Erythroblast (primary cell): ENCODE measurements around the gene ADARB1.

Experiments
- GATA1 ChIP-seq: IDR thresholded peaks from 2 replicates; pipeline ENCODE4 v1.6.1; 2011; ENCODE audit warnings: low read depth, mild to moderate bottlenecking, control low read depth, low read length, moderate library complexity
- POLR2A ChIP-seq: IDR thresholded peaks from 2 replicates; pipeline ENCODE4 v1.6.1; 2011; ENCODE audit warnings: mild to moderate bottlenecking, low read length

GRCh38 chr21:45036630-45037029 lies 37.8 kb upstream of the ADARB1 start:
- TF ChIP-seq POLR2A (no peak), GATA1 (no peak)
